Activated CD4-positive, alpha-beta T cell treated with anti-CD3 and anti-CD28 coated beads, Interleukin-10, Interleukin-2, amounts not matched to agents 100 ng/mL and 50 ng/mL, durations not matched to agents 16 hours and 8 hours (primary cell): ENCODE results near the gene RTN3.
"Not testable (repeated sequence)": the region's sequence is repeated elsewhere in the genome, so short reads cannot be mapped to it uniquely, and the experiment has no call there.

Experiments used
- DNase-seq: peaks from one replicate; pipeline ENCODE4 v3.0.0-alpha.2; 2020

RTN3 gene

DNA sequence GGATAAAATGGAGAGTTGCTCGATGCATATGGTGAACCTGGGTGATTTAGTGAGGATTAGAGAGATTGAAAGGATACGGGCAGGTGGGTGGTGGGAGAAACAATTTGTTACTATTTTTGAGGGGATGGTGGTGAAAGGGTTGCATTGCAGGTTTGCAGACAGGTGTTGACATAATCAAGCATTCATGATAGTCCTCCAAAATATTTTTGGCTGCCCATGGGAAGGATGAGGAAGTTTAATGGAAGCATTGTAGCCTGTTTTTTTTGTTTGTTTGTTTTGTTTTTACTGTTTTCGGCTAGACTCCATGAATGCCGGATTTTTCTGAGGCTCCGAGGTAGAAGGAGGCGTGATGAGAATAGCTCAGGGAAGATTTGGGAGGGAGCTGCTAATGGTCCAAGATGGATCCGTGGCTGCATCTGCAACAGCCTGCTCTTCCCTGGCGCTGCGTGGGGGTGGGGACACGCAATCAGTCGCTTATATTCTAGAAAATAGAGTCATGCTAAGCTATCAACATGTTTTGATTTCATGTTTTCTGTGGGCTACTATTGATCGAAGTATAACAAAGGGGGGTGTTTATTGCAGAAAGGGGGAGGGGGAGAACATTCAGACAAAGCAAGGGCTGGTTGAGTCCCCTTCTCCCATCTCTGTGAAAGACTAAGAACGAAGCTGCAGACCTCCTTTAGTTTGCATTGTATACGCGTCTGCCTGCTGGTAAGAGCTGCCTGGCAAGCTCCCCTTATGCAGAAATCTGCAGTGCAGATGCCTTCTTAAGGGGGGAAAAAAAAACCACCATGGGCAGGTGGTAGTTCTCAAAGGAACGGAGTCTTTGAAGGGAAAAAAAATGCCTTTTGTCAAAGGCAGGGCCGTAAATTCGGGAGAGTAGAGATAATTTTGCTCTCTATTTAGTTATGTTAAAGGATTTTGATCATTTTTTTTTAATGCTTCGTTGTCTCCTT is 1.0 kb downstream of the RTN3 start:
- DNase-seq, result peak; percentile 20

DNA sequence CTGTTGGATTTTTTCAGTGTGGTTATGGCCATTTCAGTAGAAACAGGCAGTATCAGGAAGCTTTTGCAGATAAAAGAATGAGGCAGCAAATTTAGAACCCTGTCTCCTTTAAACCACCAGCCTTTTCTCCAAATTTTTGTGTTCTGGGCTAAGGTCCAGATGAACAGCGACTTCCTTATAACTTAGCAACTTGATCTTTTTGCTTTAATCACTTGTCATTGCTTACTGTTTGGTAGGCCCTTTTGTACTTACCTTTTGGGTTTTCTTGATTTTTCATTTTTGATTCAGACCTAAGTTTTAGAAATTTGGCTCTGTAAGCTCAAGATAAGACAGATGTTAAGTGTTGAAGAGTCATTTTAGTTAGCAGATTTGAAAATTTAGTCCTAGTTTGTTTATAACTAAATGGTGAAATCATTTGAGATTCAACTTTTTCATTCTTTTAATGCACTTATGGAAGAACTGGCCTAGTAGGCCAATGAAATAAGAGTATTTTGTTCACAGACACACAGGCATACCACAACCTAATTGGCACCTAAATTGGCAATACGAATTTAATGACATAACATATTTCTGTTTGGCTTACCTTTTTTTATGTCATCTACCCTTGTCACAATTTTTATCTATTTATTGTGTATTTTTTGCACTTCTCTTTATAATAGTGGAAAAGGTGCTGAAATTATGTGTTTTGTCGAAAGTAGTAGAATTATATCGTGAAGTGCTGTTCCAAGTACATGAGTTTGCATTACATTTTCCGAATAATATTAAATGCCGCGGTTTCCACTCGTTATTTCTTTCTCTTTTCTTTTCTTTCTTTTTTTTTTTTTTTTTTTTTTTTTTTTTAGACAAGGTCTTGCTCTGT is 2.1 kb downstream of the RTN3 start:
- DNase-seq, result no peak

DNA sequence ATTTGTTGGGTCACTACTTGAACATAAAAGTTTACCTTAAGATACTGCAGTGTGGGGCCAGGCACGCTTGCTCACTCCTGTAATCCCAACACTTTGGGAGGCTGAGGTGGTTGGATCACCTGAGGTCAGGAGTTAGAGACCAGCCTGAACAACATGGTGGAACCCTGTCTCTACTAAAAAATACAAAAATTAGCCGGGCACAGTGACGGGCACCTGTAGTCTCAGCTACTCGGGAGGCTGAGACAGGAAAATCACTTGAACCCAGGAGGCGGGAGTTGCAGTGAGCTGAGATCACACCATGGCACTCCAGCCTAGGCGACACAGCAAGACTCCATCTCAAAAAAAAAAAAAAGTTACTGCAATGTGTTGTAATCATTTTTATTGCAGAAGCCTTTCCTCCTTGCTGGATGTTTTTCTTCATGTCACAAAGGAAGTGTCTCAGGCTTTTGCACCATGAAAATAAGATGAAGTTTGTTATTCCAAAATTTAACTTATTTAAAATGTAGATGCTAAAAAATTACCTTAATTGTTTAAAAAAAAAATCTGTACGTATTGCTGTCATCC is 3.9 kb downstream of the RTN3 start:
- DNase-seq, result not testable (repeated sequence)

DNA sequence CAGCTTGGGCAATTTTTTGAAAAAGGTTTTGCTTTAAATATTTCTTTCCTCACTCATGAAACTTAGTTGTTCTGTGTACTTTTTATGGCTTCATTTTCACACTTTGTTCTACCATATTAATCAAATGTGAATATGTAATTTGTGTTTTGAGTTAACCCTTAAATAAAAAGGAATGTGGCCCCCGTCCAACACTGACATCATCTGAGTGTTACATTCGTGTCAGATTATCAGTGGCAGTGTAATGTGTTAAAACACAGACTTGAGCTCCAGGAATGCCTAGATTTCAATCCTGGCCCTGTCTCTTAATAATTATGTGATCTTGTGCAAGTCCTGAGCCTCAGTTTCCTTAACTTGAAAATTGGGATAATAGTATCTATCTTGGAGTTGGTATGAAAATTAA is 5.6 kb downstream of the RTN3 start:
- DNase-seq, result no peak

DNA sequence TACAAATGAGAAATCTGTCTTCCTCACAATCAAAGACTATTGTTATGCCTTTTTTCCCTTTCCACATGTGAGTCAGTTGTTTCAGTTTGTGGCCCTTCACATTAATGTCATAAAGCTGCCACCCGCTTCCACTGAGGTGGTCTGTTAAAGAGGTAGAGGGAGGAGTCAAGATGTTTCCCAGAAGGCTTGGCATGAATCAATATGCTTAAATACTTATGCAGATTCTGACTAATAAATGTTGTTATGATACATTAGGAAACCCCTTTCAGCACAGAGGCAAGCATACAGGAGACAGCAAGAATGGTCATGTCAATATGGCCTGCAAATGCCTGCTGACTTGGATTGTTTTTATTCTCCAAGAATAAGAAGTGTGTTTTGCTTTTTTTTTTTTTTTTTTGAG is 6.5 kb downstream of the RTN3 start:
- peak; percentile 50 for DNase-seq

DNA sequence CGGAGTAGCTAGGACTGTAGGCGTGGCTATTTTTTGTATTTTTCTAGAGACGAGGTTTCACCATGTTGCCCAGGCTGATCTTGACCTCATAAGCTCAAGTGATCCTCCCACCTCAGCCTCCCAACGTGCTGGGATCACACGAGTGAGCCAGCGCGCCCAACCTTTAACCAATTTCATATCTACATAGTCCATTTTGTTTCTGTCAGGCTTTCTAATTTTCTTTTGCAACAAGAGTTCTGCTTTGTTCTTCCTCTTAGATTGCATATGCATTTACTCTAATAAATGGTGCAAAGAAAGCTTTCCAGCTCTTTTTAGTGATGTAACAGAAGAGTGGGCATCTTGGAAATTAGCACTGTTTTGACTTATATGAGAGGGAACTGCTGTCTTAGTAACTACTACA is 13.3 kb downstream of the RTN3 start:
- no peak for DNase-seq

DNA sequence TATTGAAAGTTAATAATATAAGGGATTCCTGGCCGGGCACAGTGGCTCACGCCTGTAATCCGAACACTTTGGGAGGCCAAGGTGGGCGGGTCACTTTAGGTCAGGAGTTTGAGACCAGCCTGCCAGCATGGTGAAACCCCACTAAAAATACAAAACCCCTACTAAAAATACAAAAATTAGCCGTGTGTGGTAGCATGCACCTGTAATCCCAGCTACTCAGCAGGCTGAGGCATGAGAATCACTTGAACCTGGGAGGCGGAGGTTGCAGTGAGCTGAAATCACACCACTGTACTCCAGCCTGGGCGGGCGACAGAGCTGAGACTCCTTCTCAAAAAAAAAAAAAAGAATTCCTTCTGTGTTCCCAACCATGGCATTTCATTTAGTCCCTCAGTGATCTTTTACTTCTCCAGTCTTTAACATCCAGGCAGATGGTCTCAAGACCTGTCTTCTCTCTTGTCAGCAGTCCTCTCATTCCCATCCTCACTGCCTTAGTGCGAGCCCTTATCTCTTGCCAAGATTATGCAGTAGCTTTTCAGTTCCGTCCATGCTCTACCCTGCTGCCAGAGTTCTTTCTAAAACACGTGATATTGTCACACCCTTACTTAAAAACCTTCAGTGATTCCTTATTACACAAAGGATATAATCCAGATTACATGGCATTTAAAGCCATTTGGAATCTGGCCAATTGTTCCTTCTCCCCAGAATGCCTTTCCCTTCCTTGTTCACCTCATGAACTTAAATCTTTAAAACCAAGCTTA is 17.9 kb downstream of the RTN3 start:
- DNase-seq, result no peak

DNA sequence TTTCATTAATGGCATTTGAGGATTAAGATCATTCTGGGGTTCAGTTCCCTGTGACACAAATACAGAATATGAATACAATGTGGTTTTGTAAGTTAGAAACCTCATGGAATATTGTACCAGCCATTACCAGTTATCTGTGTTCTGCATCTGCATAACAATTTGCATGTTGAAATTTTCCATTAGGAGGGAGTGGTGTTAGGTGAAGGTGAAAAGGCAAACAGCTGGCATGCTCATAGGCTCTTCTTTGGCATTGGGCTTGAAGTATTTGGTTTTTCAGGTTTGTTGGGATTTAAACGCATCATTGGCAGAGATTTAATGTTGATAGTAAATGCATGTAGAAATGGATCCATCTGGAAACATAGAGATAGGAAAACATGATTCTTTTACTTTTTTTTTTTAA is 18.6 kb downstream of the RTN3 start:
- DNase-seq, result no peak

DNA sequence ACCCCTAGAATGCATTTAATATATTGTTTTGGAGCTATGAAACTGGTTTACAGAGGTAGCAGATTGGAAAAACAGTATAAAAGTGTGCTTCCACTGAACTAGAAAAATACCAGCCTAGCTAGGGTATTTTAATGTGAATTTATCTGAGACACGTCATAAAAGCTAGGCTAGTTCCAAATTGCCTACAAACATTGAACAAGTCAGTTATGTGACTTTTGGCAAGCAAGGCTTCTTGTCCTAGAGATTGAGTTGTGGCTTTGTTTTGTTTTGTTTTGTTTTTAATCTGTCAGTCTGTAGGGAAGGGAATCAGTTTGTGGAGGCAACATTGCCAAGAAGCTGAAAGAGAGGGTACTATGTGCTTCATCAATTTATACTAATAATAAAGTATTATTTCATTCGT is 24.2 kb downstream of the RTN3 start:
- no peak for DNase-seq

DNA sequence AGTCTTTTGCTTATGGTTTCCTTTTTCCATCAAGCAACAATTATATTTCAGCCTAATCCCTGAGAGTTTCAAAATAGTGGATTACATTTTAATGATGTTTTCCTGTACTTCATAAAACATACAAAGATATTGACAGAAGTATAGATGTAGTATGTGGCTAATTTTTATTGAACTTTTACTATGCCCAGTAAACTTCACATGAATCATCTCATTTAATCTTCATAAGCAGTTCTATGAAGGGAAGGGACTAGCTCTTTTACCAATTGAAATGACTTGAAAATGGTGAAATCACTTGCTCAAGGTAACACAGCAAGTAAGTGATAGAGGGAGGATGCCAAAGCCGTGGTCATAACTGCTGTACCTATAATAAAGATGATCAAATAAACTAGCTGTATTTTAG is 27.5 kb downstream of the RTN3 start:
- DNase-seq, result no peak

DNA sequence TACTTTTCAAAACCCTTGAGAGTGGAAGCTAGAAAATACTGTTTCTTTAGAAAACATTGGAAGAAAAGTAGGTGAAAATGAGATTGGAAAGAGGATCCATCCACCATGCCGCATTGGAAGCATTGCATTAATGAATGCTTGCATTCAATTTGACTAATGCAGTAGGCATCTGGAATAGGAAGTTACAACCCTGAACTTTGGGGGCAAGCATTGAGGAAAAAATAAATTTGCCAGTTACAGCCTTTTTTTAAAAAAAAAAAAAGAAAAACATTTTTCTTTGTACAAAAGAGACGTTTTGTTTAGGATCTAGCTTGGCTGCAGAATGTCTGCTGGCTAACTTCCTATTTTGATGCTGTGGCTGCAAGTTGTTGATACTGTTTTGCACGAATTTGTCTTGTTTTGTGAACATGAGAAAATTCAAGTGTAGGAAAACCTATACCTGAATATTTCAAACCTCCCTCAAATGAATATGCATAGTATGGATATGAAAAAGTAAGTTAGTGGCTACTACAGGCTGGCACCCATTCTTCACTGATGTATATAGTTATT is 28.1 kb downstream of the RTN3 start:
- no peak for DNase-seq

DNA sequence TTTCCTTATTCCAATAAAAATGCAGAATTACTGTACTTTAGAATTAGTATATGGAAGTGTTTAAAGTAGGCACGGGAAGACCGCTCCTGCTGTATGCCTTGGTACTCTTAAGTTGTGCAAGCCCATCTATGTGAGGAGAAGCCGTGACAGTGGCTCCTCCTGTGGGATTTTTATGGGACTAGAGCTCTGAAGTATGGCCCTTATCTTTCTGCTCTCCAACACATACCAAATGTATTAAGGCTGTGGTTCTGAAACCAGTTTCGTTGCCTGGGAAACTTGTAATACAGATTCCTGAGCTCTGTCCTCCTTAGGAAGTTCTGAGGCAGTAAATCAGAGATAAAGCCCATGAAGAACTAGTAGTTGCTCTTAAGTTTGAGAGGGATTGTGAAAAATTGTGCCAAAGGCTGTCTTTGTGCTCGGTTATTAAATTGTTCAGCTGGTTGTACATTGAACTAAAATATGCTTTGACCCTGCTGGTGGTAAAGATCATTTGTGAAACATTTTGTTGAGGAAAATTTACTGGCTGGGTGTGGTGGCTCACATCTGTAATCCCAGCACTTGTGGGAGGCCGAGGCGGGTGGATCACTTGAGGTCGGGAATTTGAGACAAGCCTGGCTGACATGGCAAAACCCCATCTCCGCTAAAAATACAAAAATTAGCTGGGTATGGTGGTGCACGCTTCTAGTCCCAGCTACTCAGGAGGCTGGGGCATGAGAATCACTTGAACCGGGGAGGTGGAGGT is 29.3 kb downstream of the RTN3 start:
- DNase-seq, result no peak

DNA sequence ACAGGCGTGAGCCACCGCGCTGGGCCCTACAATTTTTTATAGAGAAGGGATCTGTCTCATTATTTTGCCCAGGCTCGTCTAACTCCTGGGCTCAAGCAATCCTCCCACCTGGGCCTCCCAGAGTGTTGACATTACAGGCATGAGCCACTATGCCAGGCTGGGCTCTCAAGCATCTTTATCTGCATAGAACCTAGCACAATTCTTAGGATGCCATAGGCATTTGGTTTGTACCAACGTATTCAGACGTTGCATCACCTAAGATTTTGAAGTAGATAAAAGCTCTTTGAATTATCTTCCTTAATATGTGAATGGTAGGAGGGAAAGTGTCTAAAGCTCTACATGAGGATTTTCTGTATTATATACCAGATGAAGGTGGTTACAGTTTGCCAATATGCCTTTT is 30.5 kb downstream of the RTN3 start:
- no peak for DNase-seq

DNA sequence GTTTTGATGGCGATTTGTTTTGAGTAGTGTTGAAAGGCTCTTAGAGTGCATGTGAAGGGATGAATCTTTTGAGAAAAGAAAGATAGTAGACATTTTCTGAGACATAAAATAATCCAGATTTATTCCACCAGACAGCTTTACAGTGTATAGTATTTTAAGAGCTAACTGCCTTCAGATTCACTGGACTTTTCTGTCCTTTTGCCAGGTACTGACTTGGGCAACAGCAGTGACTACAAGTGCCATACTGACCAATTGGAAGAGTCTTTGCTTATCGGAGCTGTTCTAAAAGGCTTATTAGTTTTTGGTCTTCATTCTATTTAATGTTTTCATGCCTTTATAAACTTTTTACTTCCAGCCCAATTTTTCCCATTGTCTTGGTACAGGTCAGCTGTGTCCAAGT is 32.5 kb downstream of the RTN3 start:
- no peak for DNase-seq

DNA sequence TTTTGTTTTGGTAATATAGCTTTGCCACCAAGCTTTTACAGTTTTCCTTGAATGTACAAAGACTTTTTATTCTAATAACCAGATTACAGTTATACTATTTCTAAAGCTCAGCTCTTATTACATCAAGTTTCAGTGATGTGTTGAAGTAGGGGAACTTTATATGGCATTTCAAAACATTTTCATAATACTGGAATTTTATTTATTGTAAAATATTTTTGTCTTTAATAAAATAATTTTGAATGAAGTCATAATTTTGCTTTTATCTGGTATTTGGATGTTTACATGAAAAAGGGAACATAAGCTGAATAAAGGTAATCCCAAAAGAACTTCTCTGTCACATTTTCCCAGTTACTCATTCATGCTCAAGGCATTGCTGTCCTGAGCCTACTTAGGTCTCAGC is 34.7 kb downstream of the RTN3 start:
- DNase-seq, result no peak

DNA sequence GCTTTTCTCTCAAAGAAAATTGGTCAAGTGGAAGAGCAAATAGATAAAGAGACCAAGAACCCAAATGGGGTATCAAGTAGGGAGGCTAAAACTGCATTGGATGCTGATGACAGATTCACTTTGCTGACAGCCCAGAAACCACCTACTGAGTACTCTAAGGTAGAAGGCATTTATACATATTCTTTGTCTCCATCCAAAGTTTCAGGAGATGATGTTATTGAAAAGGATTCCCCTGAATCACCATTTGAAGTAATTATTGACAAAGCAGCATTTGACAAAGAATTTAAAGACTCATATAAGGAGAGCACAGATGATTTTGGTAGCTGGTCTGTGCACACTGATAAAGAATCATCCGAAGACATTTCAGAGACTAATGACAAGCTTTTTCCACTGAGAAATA is 37.7 kb downstream of the RTN3 start:
- no peak for DNase-seq

DNA sequence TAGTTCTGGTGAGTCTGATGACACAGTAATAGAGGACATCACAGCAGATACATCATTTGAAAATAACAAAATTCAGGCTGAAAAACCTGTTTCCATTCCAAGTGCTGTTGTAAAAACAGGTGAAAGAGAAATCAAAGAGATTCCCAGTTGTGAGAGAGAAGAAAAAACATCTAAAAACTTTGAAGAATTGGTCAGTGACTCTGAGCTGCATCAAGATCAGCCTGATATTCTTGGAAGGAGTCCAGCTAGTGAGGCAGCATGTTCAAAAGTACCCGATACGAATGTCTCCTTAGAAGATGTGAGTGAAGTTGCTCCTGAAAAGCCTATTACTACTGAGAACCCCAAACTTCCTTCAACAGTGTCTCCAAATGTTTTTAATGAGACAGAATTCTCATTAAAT is 38.7 kb downstream of the RTN3 start:
- DNase-seq, result no peak

DNA sequence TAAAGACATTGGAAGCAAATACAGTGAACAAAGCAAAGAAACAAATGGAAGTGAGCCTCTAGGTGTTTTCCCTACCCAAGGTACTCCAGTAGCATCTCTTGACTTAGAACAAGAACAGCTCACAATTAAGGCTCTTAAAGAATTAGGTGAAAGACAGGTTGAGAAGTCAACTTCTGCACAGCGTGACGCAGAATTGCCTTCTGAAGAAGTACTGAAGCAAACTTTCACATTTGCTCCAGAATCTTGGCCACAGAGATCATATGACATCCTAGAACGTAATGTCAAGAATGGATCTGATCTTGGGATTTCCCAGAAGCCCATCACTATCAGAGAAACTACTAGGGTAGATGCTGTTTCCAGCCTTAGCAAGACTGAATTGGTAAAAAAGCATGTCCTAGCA is 39.3 kb downstream of the RTN3 start:
- no peak for DNase-seq

DNA sequence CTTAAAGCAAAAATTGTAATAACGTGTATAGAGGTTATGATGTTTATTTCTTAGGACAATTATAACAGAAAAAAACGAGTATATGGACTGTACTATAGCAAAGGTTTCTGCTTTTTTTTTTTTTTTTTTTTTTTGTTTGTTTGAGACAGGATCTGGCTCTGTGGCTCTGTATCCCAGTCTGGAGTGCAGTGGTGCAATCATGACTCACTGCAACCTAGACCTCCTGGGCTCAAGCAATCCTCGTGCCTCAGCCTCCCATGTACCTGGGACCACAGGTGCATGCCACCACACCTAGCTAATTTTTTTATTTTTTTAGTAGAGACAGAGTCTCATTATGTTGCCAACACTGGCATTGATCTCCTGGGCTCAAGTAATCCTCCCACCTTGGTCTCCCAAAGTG is 48.0 kb downstream of the RTN3 start:
- DNase-seq, result no peak

DNA sequence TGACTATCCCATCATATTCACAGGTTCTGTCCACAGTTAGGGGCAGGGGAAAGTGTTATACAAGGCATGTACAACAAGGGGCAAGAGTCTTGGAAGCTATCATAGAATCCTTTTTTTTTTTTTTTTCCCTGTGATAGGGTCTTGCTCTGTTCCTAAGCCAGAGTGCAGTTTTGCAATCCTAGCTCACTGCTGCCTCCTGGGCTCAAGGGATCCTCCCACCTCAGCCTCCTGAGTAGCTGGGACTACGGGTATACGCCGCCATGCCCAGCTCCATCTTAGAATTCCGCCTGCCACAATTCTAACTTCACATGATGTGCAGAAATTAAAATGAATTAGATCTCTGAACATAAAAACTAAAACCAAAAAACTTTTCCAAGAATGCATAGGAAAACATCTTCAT is 55.6 kb downstream of the RTN3 start:
- DNase-seq, result no peak

DNA sequence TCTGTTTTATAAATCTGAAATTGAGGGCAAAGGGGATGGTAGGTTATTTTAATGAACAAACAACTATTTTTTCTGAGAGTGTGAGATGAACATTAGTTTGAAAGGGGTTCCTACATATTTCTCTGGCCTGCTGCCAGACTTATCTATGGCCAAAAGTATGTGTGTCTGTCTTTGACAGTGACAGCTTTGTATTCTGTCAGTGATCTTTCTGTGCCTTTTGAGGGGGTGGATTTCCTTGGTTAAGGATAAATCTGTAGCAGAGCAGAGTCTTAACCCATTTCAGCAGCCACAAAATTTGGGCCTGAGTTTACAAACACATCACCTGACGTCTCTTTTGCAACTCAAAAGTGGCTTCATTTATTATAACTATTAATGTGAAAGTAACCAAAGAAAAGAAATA is 56.4 kb downstream of the RTN3 start:
- DNase-seq, result no peak
